Measurements from ENCODE around the gene SGIP1.

GRCh38 chr1:66598670-66599069 is 64.7 kb downstream of the SGIP1 start:
- TF ChIP-seq CTCF (conservative IDR thresholded peaks at IDR 0.05; ENCODE audit: low read depth, low read length) (no peak), EZH2 (IDR thresholded peaks at IDR 0.05; ENCODE audit: borderline replicate concordance, low read depth, low read length, poor library complexity, severe bottlenecking) (no peak)
